Memory B cell (primary cell): Measurements from ENCODE around the gene FGGY.
A peak's percentile ranks its signal among the peaks of the same experiment; 100 is the strongest.
"Not testable (repeated sequence)": the region's sequence is repeated elsewhere in the genome, so short reads cannot be mapped to it uniquely, and the experiment has no call there.

Source experiments
- ATAC-seq: fragments of 150-1000 bp; cut with Tn5 transposase; 2 replicates; pipeline ENCODE4 v1.10.0; 2021; ENCODE audit warnings: low read depth, mild to moderate bottlenecking, moderate library complexity
- DNase-seq, 2 donors: peaks; one replicate each; pipeline ENCODE4 v3.0.0; 2022; ENCODE audit warnings: low spot score in 2 of 2
- H3K27ac Mint-ChIP-seq: one replicate; pipeline ENCODE4 v1.8.0; 2022; ENCODE audit warnings: mild to moderate bottlenecking, moderate library complexity, mixed read lengths
- H3K27me3 Mint-ChIP-seq: one replicate; pipeline ENCODE4 v1.8.0; 2022; ENCODE audit warnings: mixed read lengths
- H3K36me3 Mint-ChIP-seq: one replicate; pipeline ENCODE4 v1.8.0; 2022; ENCODE audit warnings: mild to moderate bottlenecking, mixed read lengths
- H3K4me1 Mint-ChIP-seq: one replicate; pipeline ENCODE4 v1.8.0; 2022; ENCODE audit warnings: mixed read lengths
- H3K4me3 Mint-ChIP-seq: one replicate; pipeline ENCODE4 v1.8.0; 2022; ENCODE audit warnings: mild to moderate bottlenecking, moderate library complexity, mixed read lengths
- H3K9me3 Mint-ChIP-seq: one replicate; pipeline ENCODE4 v1.8.0; 2022; ENCODE audit warnings: mixed read lengths

Gene FGGY

GRCh38 chr1:59296358-59297256 is at the start of gene FGGY:
Gene FGGY, plus strand, starts transcription at chr1:59297094. Its CDS starts 24,456 bp downstream, at chr1:59321550.
- ATAC-seq, result peak; percentile 87
- peak within 1 kb of the TSS; percentile 99 for H3K27ac Mint-ChIP-seq
- peaks cover 28% of the 10 kb centered on the region for H3K4me1 Mint-ChIP-seq
- DNase-seq, result peak; percentile 83 to 91
- no peaks in the 10 kb centered on the region for H3K27me3 Mint-ChIP-seq
- peak within 1 kb of the TSS; percentile 98 for H3K4me3 Mint-ChIP-seq
- H3K9me3 Mint-ChIP-seq, result peaks cover 4% of the 10 kb centered on the region
- H3K36me3 Mint-ChIP-seq, result peaks cover 7% of the 10 kb centered on the region

GRCh38 chr1:59248758-59249157 is 48.1 kb upstream of the FGGY start:
- Mint-ChIP-seq H3K4me3 (no peak overlapping the region), H3K9me3 (peaks cover 9% of the 10 kb centered on the region), H3K27ac (no peak overlapping the region), H3K4me1 (no peaks in the 10 kb centered on the region), H3K36me3 (no peaks in the 10 kb centered on the region), H3K27me3 (no peaks in the 10 kb centered on the region)
- DNase-seq (no peak), ATAC-seq (no peak)

- Mint-ChIP-seq H3K36me3 (no peaks in the 10 kb centered on the region), H3K4me3 (no peak overlapping the region), H3K27ac (no peak overlapping the region), H3K27me3 (no peaks in the 10 kb centered on the region), H3K9me3 (peaks cover 9% of the 10 kb centered on the region), H3K4me1 (no peaks in the 10 kb centered on the region)
- DNase-seq (no peak), ATAC-seq (no peak)
Observed at GRCh38 chr1:59249396-59250137, 47.3 kb upstream of the FGGY start.

DNA sequence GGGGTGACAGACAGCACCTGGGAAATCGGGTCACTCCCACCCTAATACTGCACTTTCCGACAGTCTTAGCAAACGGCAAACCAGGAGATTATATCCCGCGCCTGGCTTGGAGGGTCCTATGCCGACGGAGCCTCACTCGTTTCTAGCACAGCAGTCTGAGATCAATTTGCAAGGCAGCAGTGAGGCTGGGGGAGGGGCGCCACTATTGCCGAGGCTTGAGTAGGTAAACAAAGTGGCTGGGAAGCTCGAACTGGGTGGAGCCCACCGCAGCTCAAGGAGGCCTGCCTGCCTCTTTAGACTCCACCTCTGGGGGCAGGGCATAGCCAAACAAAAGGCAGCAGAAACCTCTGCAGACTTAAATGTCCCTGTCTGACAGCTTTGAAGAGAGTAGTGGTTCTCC is 45.8 kb upstream of the FGGY start:
- not testable (repeated sequence) for ATAC-seq, H3K27me3 Mint-ChIP-seq, H3K27ac Mint-ChIP-seq, H3K36me3 Mint-ChIP-seq, H3K9me3 Mint-ChIP-seq, DNase-seq, H3K4me3 Mint-ChIP-seq, H3K4me1 Mint-ChIP-seq

DNA sequence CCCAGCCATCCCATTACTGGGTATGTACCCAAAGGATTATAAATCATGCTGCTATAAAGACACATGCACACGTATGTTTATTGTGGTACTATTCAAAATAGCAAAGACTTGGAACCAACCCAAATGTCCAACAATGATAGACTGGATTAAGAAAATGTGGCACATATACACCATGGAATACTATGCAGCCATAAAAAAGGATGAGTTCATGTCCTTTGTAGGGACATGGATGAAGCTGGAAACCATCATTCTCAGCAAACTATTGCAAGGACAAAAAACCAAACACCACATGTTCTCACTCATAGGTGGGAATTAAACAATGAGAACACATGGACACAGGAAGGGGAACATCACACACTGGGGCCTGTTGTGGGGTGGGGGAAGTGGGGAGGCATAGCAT is 40.5 kb upstream of the FGGY start:
- not testable (repeated sequence) for ATAC-seq, H3K9me3 Mint-ChIP-seq, H3K4me1 Mint-ChIP-seq, H3K27me3 Mint-ChIP-seq, DNase-seq, H3K36me3 Mint-ChIP-seq, H3K4me3 Mint-ChIP-seq, H3K27ac Mint-ChIP-seq

GRCh38 chr1:59258412-59259032 is 38.4 kb upstream of the FGGY start:
- Mint-ChIP-seq H3K9me3 (no peaks in the 10 kb centered on the region), H3K27me3 (no peaks in the 10 kb centered on the region), H3K4me1 (no peaks in the 10 kb centered on the region), H3K4me3 (no peak overlapping the region), H3K36me3 (no peaks in the 10 kb centered on the region), H3K27ac (no peak overlapping the region)
- ATAC-seq, result no peak
- no peak for DNase-seq

GRCh38 chr1:59261537-59261936 is 35.4 kb upstream of the FGGY start:
- H3K36me3 Mint-ChIP-seq, result no peaks in the 10 kb centered on the region
- ATAC-seq (no peak), DNase-seq (no peak)
- H3K4me3 Mint-ChIP-seq, result no peak overlapping the region
- peaks cover 11% of the 10 kb centered on the region for H3K4me1 Mint-ChIP-seq
- H3K27me3 Mint-ChIP-seq, result no peaks in the 10 kb centered on the region
- H3K27ac Mint-ChIP-seq, result no peak overlapping the region
- H3K9me3 Mint-ChIP-seq, result no peaks in the 10 kb centered on the region

DNA sequence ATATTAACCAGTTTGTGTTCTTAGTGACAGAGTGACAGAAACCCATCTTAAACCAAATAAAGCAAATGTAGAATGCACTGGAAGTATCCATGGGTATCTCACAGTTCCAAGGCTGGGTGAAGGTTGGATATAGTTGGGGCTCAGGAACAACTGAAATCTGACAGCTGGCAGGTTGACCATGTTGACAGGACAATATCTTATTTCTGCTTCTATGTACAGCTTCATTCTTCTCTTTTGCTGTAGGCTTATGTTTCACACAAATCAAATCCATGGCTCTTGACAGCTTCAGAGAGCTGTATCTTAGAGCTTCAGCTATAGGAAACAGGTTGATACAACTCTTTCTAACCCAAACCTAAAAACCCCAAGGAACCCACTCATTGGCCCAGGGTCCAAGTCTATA is 34.3 kb upstream of the FGGY start:
- no peak overlapping the region for H3K27ac Mint-ChIP-seq
- no peaks in the 10 kb centered on the region for H3K36me3 Mint-ChIP-seq
- H3K4me3 Mint-ChIP-seq, result no peak overlapping the region
- H3K9me3 Mint-ChIP-seq, result no peaks in the 10 kb centered on the region
- H3K4me1 Mint-ChIP-seq, result peaks cover 16% of the 10 kb centered on the region
- no peak for DNase-seq
- no peak for ATAC-seq
- H3K27me3 Mint-ChIP-seq, result no peaks in the 10 kb centered on the region

DNA sequence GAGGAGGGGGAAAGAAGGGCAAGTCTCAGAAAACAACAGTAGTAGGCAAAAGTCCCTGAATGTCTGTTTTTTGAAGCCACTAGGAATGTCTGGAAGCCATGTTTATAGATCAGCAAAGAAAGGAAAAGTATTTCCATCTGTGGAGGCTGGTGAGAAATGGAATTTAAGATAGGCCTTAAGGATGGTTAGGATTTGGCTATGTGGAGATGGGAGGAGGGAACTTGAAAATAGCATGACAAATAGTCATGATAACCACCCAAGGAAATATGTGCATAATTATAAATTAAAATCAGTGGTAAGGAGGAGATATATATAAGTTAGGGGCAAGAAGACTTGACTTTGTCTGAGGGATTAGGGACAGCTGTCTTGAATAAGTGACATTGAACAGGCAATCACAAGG is 33.8 kb upstream of the FGGY start:
- Mint-ChIP-seq H3K27me3 (no peaks in the 10 kb centered on the region), H3K4me3 (no peak overlapping the region)
- ATAC-seq, result no peak

GRCh38 chr1:59265622-59266021 is 31.3 kb upstream of the FGGY start:
- no peak for DNase-seq
- Mint-ChIP-seq H3K4me1 (peaks cover 30% of the 10 kb centered on the region), H3K27me3 (no peaks in the 10 kb centered on the region), H3K36me3 (no peaks in the 10 kb centered on the region), H3K27ac (no peak overlapping the region), H3K9me3 (no peaks in the 10 kb centered on the region), H3K4me3 (no peak overlapping the region)
- ATAC-seq, result no peak

More for the DNA sequence above, 33.8 kb upstream of the FGGY start:
- Mint-ChIP-seq H3K9me3 (no peaks in the 10 kb centered on the region), H3K36me3 (no peaks in the 10 kb centered on the region), H3K27ac (no peak overlapping the region), H3K4me1 (peaks cover 20% of the 10 kb centered on the region)
- DNase-seq, result no peak

- Mint-ChIP-seq H3K36me3 (peaks cover 2% of the 10 kb centered on the region), H3K4me3 (peak overlapping the region; percentile 30), H3K27ac (peak overlapping the region; percentile 67), H3K27me3 (no peaks in the 10 kb centered on the region), H3K4me1 (peaks cover 30% of the 10 kb centered on the region), H3K9me3 (no peaks in the 10 kb centered on the region)
- peak; percentile 12 to 59 for DNase-seq
- ATAC-seq, result peak; percentile 96
Observed at GRCh38 chr1:59266180-59266926, 30.5 kb upstream of the FGGY start.

DNA sequence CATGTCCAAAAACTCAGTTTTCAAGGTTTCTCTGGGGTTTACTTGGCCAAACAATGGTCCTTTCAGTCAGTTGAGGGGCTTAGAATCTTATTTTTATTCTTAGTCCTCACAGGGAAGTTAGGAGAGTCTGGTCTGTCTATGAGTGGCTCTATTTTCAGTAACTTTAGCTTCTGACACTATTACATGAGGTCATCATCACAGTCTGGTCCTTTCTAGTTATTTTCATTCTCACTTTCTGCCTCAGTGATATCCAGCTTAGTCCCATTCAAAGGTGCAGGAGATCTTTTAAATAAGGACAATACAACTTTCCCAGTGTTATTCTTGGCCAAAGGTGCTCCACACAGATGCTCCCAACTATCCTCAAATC is 30.0 kb upstream of the FGGY start:
- ATAC-seq, result no peak

GRCh38 chr1:59268406-59268805 is 28.5 kb upstream of the FGGY start:
- Mint-ChIP-seq H3K4me1 (peaks cover 33% of the 10 kb centered on the region), H3K4me3 (no peak overlapping the region), H3K36me3 (peaks cover 2% of the 10 kb centered on the region), H3K27ac (no peak overlapping the region), H3K9me3 (no peaks in the 10 kb centered on the region), H3K27me3 (no peaks in the 10 kb centered on the region)
- no peak for ATAC-seq
- no peak for DNase-seq

More for the DNA sequence above, 30.0 kb upstream of the FGGY start:
- Mint-ChIP-seq H3K27ac (peak overlapping the region; percentile 67), H3K36me3 (peaks cover 2% of the 10 kb centered on the region), H3K4me3 (no peak overlapping the region), H3K9me3 (no peaks in the 10 kb centered on the region), H3K27me3 (no peaks in the 10 kb centered on the region), H3K4me1 (peaks cover 30% of the 10 kb centered on the region)
- no peak for DNase-seq
